Fibroblast of pulmonary artery (primary cell): ENCODE measurements around the gene DLGAP1.

ENCODE experiments used
- DNase-seq: peaks from one replicate; pipeline ENCODE4 v3.0.0-alpha.2; 2010; ENCODE audit warnings: low read depth
- H3K4me3 ChIP-seq: replicated peaks from 2 replicates; pipeline ENCODE4 v1.5.1; 2011; ENCODE audit warnings: low read depth, mild to moderate bottlenecking, control low read depth, low read length, moderate library complexity
- CTCF ChIP-seq: IDR thresholded peaks from 2 replicates; pipeline ENCODE4 v1.5.1; 2011; ENCODE audit warnings: mild to moderate bottlenecking, control low read depth, low read length, inconsistent platforms; ENCODE audit errors: missing control alignments

DLGAP1 gene

GRCh38 chr18:3594760-3595368 is 860.2 kb downstream of the DLGAP1 start:
- peak; percentile 72 for DNase-seq
- H3K4me3 ChIP-seq, result peak overlapping the region; percentile 66
- no peak for TF ChIP-seq CTCF

- DNase-seq, result peak; percentile 99
- peak; percentile 83 for TF ChIP-seq CTCF
- H3K4me3 ChIP-seq, result peak overlapping the region; percentile 66
Observed at GRCh38 chr18:3593904-3594759, 861.0 kb downstream of the DLGAP1 start.

- H3K4me3 ChIP-seq, result peak overlapping the region; percentile 66
- peak; percentile 91 for DNase-seq
- TF ChIP-seq CTCF, result no peak
Observed at GRCh38 chr18:3593381-3593903, 861.7 kb downstream of the DLGAP1 start.

- DNase-seq, result no peak
- no peak for TF ChIP-seq CTCF
- H3K4me3 ChIP-seq, result peak overlapping the region; percentile 66
Observed at GRCh38 chr18:3592864-3593263, 862.2 kb downstream of the DLGAP1 start.

- no peak overlapping the region for H3K4me3 ChIP-seq
- no peak for DNase-seq
- no peak for TF ChIP-seq CTCF
Observed at GRCh38 chr18:3590096-3590630, 864.9 kb downstream of the DLGAP1 start.

GRCh38 chr18:3585656-3586509 is 869.2 kb downstream of the DLGAP1 start:
- no peak overlapping the region for H3K4me3 ChIP-seq
- peak; percentile 84 for TF ChIP-seq CTCF
- DNase-seq, result peak; percentile 90
